Thyroid gland (tissue), 4 donors: ENCODE results near the gene MSH3.

Source experiments
- POLR2A ChIP-seq, 2 donors: fragments of 450-650 bp; IDR thresholded peaks; one replicate each; pipeline ENCODE4 v1.6.1; 2017; ENCODE audit warnings: antibody characterized with exemption in 2 of 2, mild to moderate bottlenecking in 2 of 2, moderate library complexity in 1 of 2
- TF ChIP-seq, protein P1 (sequence below), 6 experiments: fragments of 200-600 bp in 3 of 6; fragments of 450-650 bp in 3 of 6; sonication (generic) in 3 of 6; IDR thresholded peaks; one replicate each; pipeline ENCODE4 v1.5.1; 2016 to 2019; ENCODE audit warnings: antibody characterized with exemption in 6 of 6, mild to moderate bottlenecking in 2 of 6, inconsistent platforms in 1 of 6, moderate library complexity in 1 of 6

DNA sequence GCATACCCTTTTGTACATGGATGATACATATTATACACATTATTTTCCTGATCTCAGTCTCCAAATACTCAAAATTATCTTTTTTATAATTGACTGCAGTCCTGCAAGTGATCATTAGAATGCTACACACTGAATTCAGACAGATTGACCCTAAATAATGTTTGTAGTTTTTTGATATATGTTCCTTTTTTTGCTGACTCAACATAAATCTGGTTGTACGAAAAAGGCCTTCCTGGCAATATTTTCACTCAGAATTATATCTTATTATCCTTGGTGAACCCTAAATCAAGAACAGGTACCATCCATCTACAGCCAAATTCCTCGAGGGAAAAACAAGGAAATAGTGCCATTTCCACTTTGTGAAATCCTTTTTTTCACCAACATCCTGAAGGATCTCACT lies 200.1 kb downstream of the MSH3 start:
- TF ChIP-seq, protein P1, sequence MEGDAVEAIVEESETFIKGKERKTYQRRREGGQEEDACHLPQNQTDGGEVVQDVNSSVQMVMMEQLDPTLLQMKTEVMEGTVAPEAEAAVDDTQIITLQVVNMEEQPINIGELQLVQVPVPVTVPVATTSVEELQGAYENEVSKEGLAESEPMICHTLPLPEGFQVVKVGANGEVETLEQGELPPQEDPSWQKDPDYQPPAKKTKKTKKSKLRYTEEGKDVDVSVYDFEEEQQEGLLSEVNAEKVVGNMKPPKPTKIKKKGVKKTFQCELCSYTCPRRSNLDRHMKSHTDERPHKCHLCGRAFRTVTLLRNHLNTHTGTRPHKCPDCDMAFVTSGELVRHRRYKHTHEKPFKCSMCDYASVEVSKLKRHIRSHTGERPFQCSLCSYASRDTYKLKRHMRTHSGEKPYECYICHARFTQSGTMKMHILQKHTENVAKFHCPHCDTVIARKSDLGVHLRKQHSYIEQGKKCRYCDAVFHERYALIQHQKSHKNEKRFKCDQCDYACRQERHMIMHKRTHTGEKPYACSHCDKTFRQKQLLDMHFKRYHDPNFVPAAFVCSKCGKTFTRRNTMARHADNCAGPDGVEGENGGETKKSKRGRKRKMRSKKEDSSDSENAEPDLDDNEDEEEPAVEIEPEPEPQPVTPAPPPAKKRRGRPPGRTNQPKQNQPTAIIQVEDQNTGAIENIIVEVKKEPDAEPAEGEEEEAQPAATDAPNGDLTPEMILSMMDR (IDR thresholded peaks at IDR 0.05): no peak
- no peak for TF ChIP-seq POLR2A (IDR thresholded peaks at IDR 0.05)
